Thoracic aorta (tissue), 2 donors: ENCODE measurements around the gene TXNRD2. TPM values are rescaled to one million over a fixed set of nuclear protein-coding genes. Genes with fewer than 3 reads are reported as not detected.

Experiments
- ATAC-seq: fragments of 150-250 bp; one replicate; pipeline ENCODE4 v1.8.0; 2017; ENCODE audit warnings: low read depth; ENCODE audit not compliant: insufficient number of reproducible peaks, low FRiP score
- DNase-seq: peaks from one replicate; pipeline ENCODE4 v3.0.0-alpha.2; 2020; ENCODE audit warnings: low spot score
- H3K27ac ChIP-seq, 2 donors: fragments of 200-600 bp; sonication (generic); 1 replicate in 1 of 2; 2 replicates in 1 of 2; pipeline ENCODE4 v1.5.1; 2016; ENCODE audit warnings: mild to moderate bottlenecking in 2 of 2, moderate library complexity in 2 of 2
- H3K27me3 ChIP-seq: fragments of 200-600 bp; sonication (generic); replicated peaks from 2 replicates; pipeline ENCODE4 v1.6.0; 2016; ENCODE audit warnings: mild to moderate bottlenecking; ENCODE audit not compliant: insufficient read depth
- H3K36me3 ChIP-seq: fragments of 200-600 bp; sonication (generic); one replicate; pipeline ENCODE4 v1.5.1; 2016
- H3K4me1 ChIP-seq, 2 donors: fragments of 200-600 bp; sonication (generic); 1 replicate in 1 of 2; 2 replicates in 1 of 2; pipeline versions ENCODE4 v1.5.1 to v1.6.0; 2016; ENCODE audit warnings: low read depth in 2 of 2, mild to moderate bottlenecking in 1 of 2; ENCODE audit not compliant: control insufficient read depth in 1 of 2
- H3K4me3 ChIP-seq: fragments of 200-600 bp; sonication (generic); 2 replicates; pipeline ENCODE4 v1.5.1; 2016; ENCODE audit warnings: mild to moderate bottlenecking
- H3K9me3 ChIP-seq: fragments of 200-600 bp; sonication (generic); 2 replicates; pipeline ENCODE4 v1.5.1; 2016
- CTCF ChIP-seq: fragments of 200-600 bp; sonication (generic); IDR thresholded peaks from one replicate; pipeline ENCODE4 v1.5.1; 2019; ENCODE audit warnings: antibody characterized with exemption
- total RNA-seq, 2 donors: library from RNA; depleted of rRNA; stranded (reverse); fragments of >200 nt; gene quantifications; one replicate each; pipeline versions ENCODE4 v1.1.0 to v1.2.3, GENCODE V29; 2016

The TXNRD2 gene
- total RNA-seq, 2 donors from 2014 or later = 27.4 to 37.6 TPM

DNA sequence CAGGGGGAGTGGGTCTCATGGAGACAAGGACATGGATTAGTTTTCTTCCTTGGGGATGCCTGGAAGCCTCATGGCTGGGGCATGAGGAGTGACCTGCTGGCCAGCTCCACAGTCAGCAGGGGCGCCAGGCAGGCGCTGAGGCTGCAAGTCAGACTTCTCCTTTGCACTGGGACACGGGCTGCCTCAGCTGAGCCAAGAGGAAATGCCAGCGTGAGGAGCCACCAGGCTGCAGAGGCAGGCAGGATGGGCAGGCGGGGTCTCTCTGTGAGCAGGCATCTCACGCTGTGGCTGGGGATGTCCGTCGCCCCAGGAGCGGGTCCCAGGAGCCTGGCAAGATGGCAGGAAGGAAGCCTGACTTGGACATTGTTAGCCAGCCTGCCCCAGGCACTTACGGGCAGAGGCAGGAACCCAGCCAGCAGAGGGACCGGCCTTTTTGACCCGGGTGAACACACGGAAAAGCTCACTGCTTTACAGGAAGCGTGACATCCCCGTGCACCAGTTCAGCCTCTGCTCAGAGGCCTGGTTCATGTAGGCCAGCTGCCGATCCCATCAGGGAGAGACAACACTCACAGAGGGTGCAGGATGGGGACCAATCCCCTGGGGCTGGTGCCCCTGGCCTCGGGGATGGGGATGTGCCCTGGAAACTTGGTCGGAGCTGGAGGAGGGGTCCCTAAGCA, 97.1 kb downstream of the TXNRD2 start:
- ATAC-seq = peak; percentile 24
- H3K36me3 ChIP-seq = no peaks in the 10 kb centered on the region
- no peaks in the 10 kb centered on the region for H3K27me3 ChIP-seq
- no peaks in the 10 kb centered on the region for H3K9me3 ChIP-seq
- peak overlapping the region; percentile 48 for H3K4me3 ChIP-seq
- peaks cover 17 to 23% of the 10 kb centered on the region in 2 donors for H3K4me1 ChIP-seq
- peak overlapping the region; percentile 79 to 82 for H3K27ac ChIP-seq
- no peak for DNase-seq
- peak; percentile 40 for TF ChIP-seq CTCF

GRCh38 chr22:19843857-19844376, 97.7 kb downstream of the TXNRD2 start:
- ATAC-seq (no peak), DNase-seq (no peak)
- no peaks in the 10 kb centered on the region for H3K36me3 ChIP-seq
- peak overlapping the region; percentile 48 for H3K4me3 ChIP-seq
- H3K27me3 ChIP-seq = no peaks in the 10 kb centered on the region
- H3K4me1 ChIP-seq = peaks cover 17 to 23% of the 10 kb centered on the region in 2 donors
- TF ChIP-seq CTCF = no peak
- peak overlapping the region; percentile 79 to 82 for H3K27ac ChIP-seq
- no peaks in the 10 kb centered on the region for H3K9me3 ChIP-seq

DNA sequence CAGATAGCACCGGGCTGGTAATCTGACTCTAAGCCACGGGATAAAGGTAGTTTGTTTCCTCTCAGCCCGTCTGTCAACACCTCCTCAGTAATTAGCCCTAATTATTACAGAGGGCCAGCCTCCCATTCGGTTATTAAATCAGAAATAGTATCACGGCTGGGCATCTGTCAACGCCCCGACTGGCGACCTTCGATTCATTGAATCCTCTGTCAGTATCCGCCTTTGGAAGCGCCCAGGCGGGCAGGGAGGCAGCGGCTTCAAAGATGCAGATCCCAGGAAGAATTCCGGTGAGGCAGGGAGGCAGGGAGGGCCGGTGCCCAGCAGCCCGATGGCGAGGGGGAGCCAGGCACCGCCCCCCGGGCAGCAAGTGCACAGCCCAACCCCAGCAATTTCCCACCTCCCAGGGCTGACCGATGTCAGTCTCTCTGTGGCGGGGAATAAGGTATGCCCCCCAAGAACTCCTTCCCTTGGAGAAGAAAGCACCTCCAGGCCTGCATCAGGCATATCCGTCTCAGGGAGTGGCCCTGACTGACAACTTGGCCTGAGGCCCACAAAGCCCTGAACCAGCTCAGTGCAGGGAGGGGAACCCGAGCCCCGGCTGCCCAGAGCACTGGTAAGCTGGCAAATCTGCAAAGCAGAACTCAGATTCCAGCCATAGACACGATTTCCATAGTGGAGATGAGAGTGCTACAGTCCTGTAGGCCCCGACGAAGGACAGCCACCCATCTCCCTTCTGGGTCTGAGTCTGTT, 98.3 kb downstream of the TXNRD2 start:
- H3K9me3 ChIP-seq = no peaks in the 10 kb centered on the region
- no peaks in the 10 kb centered on the region for H3K27me3 ChIP-seq
- peaks cover 17 to 23% of the 10 kb centered on the region in 2 donors for H3K4me1 ChIP-seq
- no peak for DNase-seq
- TF ChIP-seq CTCF = no peak
- no peak for ATAC-seq
- H3K27ac ChIP-seq = peak overlapping the region; percentile 79 to 82
- H3K4me3 ChIP-seq = no peak overlapping the region
- H3K36me3 ChIP-seq = no peaks in the 10 kb centered on the region

- no peak overlapping the region for H3K27ac ChIP-seq
- no peak for TF ChIP-seq CTCF
- no peaks in the 10 kb centered on the region for H3K27me3 ChIP-seq
- ATAC-seq = no peak
- no peak for DNase-seq
- H3K36me3 ChIP-seq = no peaks in the 10 kb centered on the region
- H3K4me1 ChIP-seq = peaks cover 17 to 23% of the 10 kb centered on the region in 2 donors
- no peaks in the 10 kb centered on the region for H3K9me3 ChIP-seq
- no peak overlapping the region for H3K4me3 ChIP-seq
Measured at GRCh38 chr22:19842393-19843106, 99.1 kb downstream of the TXNRD2 start.
